Measurements from ENCODE around the gene MYH9. TPM values are rescaled to one million over a fixed set of nuclear protein-coding genes. Genes with fewer than 3 reads are reported as not detected.
A peak's percentile ranks its signal among the peaks of the same experiment; 100 is the strongest.

The MYH9 gene
- total and polyA plus RNA-seq, 2 donors (not counting 1 experiment from before 2014, with no cell fraction given): 108 to 554 TPM

DNA sequence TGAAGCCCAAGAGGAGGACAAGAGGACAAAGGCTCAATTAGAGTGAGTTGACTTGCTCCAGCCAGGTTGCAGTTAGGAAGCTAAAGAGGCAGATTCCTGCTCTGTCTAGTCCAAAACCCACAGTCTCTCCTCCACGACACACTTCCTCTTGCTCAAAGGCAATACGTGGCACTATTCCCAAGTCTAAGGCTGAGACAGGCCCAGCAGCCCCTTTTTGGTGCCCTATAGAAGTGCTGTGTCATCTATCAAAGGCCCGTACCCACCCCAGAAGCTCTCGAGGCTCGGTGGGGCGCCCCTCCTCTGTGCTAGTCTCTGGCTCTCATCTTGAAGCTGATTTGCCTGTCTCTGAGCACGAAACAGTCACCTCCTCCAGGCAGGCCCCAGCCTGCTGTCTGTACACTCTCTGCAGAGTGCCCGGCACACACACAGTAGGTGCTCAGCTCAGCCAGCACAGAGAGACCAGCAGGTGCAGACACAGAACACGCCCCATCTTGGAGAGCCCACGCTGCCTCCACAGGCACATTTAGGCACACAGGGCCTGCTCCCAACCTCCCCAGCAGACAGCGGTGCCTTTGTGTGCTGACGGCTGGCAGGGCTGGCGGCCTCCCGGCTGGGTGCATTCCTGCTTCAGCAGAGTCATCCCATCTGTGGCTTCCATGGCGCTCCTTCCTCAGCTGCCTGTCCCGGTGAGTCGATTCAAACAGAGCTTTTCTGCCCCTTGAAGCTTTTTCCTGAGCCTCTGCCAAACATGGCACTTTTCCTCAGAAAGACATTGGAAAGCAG, 52.8 kb downstream of the MYH9 start:
- ATAC-seq (ENCODE audit: low read depth) (no peak), DNase-seq (no peak)
- no peaks in the 10 kb centered on the region for H3K27me3 ChIP-seq (replicated peaks in 1 of 4; ENCODE audit: control extremely low read depth in 1 of 4, control insufficient read depth in 3 of 4, insufficient read depth in 4 of 4, low read length in 3 of 4)
- no peaks in the 10 kb centered on the region for H3K9me3 ChIP-seq (ENCODE audit: control extremely low read depth in 1 of 3, control insufficient read depth in 2 of 3, insufficient read depth in 1 of 3, low read length in 2 of 3)
- peak overlapping the region; percentile 47 for H3K4me2 ChIP-seq (replicated peaks; ENCODE audit: low read depth, low read length, poor library complexity, severe bottlenecking)
- CTCF ChIA-PET: interaction anchor here (0.7 to 5.8 kb wide), 4 partner anchors 10 to 135 kb away, joined by 3 to 58 read pairs (median 18); no protein-coding TSS in a partner anchor
- H3K27ac ChIP-seq (ENCODE audit: low read length in 2 of 2): peak overlapping the region; percentile 7 to 83
- TF ChIP-seq, protein P1, sequence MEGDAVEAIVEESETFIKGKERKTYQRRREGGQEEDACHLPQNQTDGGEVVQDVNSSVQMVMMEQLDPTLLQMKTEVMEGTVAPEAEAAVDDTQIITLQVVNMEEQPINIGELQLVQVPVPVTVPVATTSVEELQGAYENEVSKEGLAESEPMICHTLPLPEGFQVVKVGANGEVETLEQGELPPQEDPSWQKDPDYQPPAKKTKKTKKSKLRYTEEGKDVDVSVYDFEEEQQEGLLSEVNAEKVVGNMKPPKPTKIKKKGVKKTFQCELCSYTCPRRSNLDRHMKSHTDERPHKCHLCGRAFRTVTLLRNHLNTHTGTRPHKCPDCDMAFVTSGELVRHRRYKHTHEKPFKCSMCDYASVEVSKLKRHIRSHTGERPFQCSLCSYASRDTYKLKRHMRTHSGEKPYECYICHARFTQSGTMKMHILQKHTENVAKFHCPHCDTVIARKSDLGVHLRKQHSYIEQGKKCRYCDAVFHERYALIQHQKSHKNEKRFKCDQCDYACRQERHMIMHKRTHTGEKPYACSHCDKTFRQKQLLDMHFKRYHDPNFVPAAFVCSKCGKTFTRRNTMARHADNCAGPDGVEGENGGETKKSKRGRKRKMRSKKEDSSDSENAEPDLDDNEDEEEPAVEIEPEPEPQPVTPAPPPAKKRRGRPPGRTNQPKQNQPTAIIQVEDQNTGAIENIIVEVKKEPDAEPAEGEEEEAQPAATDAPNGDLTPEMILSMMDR (IDR thresholded peaks at IDR 0.05): no peak
- TF ChIP-seq EZH2 (IDR thresholded peaks at IDR 0.05; ENCODE audit: borderline replicate concordance, insufficient read depth, low read depth, low read length, poor library complexity, severe bottlenecking): no peak
- 66% methylated on average over 17 of the region's 17 CpGs for WGBS (ENCODE audit: insufficient coverage)
- Mint-ChIP-seq H3K27ac (peak overlapping the region; percentile 97), H3K27me3 (no peaks in the 10 kb centered on the region), H3K9me3 (ENCODE audit: insufficient read depth) (no peaks in the 10 kb centered on the region), H3K4me1 (peaks cover 86% of the 10 kb centered on the region), H3K4me3 (peak overlapping the region; percentile 23)
- peaks cover 1 to 85% of the 10 kb centered on the region in 2 experiments for H3K36me3 ChIP-seq (replicated peaks in 1 of 2; ENCODE audit: control extremely low read depth in 1 of 2, control insufficient read depth in 1 of 2, extremely low read depth in 1 of 2, insufficient read depth in 2 of 2, low read length in 1 of 2)
- intact Hi-C loops (cut with micrococcal nuclease): no loop called here
- H3K4me3 ChIP-seq (ENCODE audit: control extremely low read depth in 1 of 5, extremely low read depth in 1 of 5, insufficient read depth in 1 of 5, low read depth in 2 of 5, low read length in 4 of 5): no peak overlapping the region
- no peak overlapping the region for H3K9ac ChIP-seq (ENCODE audit: low read length)
- H2AFZ ChIP-seq (ENCODE audit: insufficient read depth, low read depth, low read length, poor library complexity, severe bottlenecking): no peak overlapping the region
- POLR2A ChIA-PET: no interaction called here
- peaks cover 100% of the 10 kb centered on the region for H4K20me1 ChIP-seq (ENCODE audit: control insufficient read depth, insufficient read depth, low read length, poor library complexity, severe bottlenecking)
- H3K79me2 ChIP-seq (ENCODE audit: control insufficient read depth, insufficient read depth, low read length): peaks cover 100% of the 10 kb centered on the region
- H3K4me1 ChIP-seq (ENCODE audit: control insufficient read depth in 2 of 2, insufficient read depth in 2 of 2, low read length in 2 of 2): peaks cover 72 to 83% of the 10 kb centered on the region in 2 donors
